Measurements from ENCODE around the gene NACC2. TPM values are rescaled to one million over a fixed set of nuclear protein-coding genes. Genes with fewer than 3 reads are reported as not detected.

NACC2 gene
- total and polyA plus RNA-seq, 10 of the 15 experiments (the other 5 are each of a cell fraction or from before 2014, with no cell fraction given) = 0.66 to 14.7 (median 3.5) TPM

- TF ChIP-seq EGR1 (IDR thresholded peaks at IDR 0.05; ENCODE audit: borderline replicate concordance in 1 of 2, low read depth in 2 of 2, low read length in 2 of 2) (no peak), RBBP5 (conservative IDR thresholded peaks at IDR 0.05) (no peak), HCFC1 (IDR thresholded peaks at IDR 0.05; ENCODE audit: low read length) (0 out of 2 replicates have a peak, but pooled peaks have one; percentile 23), USF1 (IDR thresholded peaks at IDR 0.05; ENCODE audit: borderline replicate concordance, extremely low read length, insufficient read depth, low read depth, low read length) (peak; percentile 87), BACH1 (IDR thresholded peaks at IDR 0.05; ENCODE audit: borderline replicate concordance) (0 out of 2 replicates have a peak, but pooled peaks have one; percentile 22), BHLHE40 (IDR thresholded peaks at IDR 0.05; ENCODE audit: borderline replicate concordance in 1 of 2, low read depth in 2 of 2, low read length in 1 of 2) (peak in 1 of 2 experiments; percentile 54; a peak in 2 of 4 replicates), ZNF217 (IDR thresholded peaks at IDR 0.05) (no peak), DPF2 (IDR thresholded peaks at IDR 0.05) (no peak; the same call in 1 of the 2 replicates), POLR2A (IDR thresholded peaks at IDR 0.05; ENCODE audit: low read depth, low read length) (peak; percentile 31; the same call in 1 of the 2 replicates), NFYB (IDR thresholded peaks at IDR 0.05; ENCODE audit: insufficient read depth, low read depth, low read length) (peak; percentile 77; the same call in 1 of the 2 replicates), RAD51 (IDR thresholded peaks at IDR 0.05) (peak; percentile 67), HDGF (IDR thresholded peaks at IDR 0.05) (peak; percentile 75; the same call in 1 of the 2 replicates), MEF2A (IDR thresholded peaks at IDR 0.05; ENCODE audit: insufficient read depth, low read depth, low read length) (no peak), NFXL1 (IDR thresholded peaks at IDR 0.05; ENCODE audit: borderline replicate concordance) (no peak), PBX3 (IDR thresholded peaks at IDR 0.05; ENCODE audit: insufficient replicate concordance, low read depth, low read length) (no peak), ELK1 (IDR thresholded peaks at IDR 0.05; ENCODE audit: low read depth, low read length) (no peak), CREB1 (IDR thresholded peaks at IDR 0.05; ENCODE audit: low read depth) (no peak), IKZF2 (IDR thresholded peaks at IDR 0.05) (no peak; a peak in 1 of 4 replicates), JUNB (IDR thresholded peaks at IDR 0.05) (no peak), ZNF687 (IDR thresholded peaks at IDR 0.05) (peak; percentile 77), CBFB (IDR thresholded peaks at IDR 0.05; ENCODE audit: low read depth) (no peak), BMI1 (IDR thresholded peaks at IDR 0.05; ENCODE audit: borderline replicate concordance) (no peak), TBL1XR1 (IDR thresholded peaks at IDR 0.05; ENCODE audit: low read depth, low read length) (no peak), NBN (IDR thresholded peaks at IDR 0.05) (no peak)
These were observed 851 bp downstream of the NACC2 start (continued) for GRCh38 chr9:136093995-136094881.

Measured in GM12878 (cell line).